ENCODE measurements around the gene ZCCHC2. TPM values are rescaled to one million over a fixed set of nuclear protein-coding genes. Genes with fewer than 3 reads are reported as not detected.

Gene ZCCHC2
- total and polyA plus RNA-seq, 10 donors, result 4.7 to 55.7 (median 30.1) TPM

DNA sequence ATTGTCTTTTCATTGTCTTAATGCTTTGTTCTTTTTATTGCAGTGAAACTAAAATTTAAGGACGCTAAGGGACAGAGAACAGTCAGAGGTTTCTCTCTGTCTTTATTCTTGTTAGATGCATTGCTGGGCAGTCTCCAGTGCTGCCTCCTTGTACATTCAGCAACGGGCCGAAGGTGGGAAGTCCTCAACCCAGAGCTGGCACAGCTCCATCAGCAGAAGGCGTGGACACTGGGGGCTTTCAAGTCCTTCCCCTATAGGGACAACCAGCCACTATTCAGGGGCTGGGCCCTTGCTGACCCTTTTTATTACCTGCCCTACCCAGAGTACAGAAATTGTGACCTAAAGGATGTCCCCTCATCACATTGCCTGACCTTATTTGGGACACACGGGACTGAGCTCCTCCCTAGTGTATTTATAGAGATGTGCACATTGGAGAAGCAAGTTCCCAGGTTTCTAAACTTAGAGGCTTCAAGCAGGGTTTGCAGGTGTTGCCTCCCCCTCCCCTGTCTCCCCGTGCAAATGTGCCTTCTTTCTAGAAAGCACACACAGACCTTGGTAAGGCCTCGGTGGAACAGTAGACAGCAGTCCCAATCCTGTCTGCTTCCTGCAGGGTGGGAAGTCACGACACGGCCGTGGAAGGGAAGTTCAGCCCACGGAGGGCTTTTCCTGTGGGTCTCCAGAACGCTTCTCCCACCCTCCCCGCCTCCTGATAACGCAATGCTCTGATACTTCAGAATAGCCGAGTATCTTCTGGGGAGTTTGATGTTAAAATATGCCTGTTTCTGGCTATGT lies 68.2 kb downstream of the ZCCHC2 start:
- 34 to 41% (median 38%) methylated on average over 15 of the region's 15 CpGs for WGBS, 5 donors
- no peak for DNase-seq
- Histone ChIP-seq H3K4me1 (peaks cover 0 to 17% (median 7%) of the 10 kb centered on the region in 6 donors), H3K27me3 (replicated peaks in 1 of 7) (peaks cover 0 to 19% (median 6%) of the 10 kb centered on the region in 7 donors), H3K27ac (no peak overlapping the region), H3K36me3 (peaks cover 0 to 6% (median 0%) of the 10 kb centered on the region in 6 donors), H3K4me3 (no peak overlapping the region), H3K9me3 (peaks cover 0 to 11% (median 6%) of the 10 kb centered on the region in 8 donors)
- intact Hi-C loops (cut with DNase I; ENCODE audit: low total_unique reads), result no loop called here
- peak in 1 of 3 donors; percentile 10 for TF ChIP-seq POLR2AphosphoS5 (IDR thresholded peaks at IDR 0.05)
- TF ChIP-seq, protein P1, sequence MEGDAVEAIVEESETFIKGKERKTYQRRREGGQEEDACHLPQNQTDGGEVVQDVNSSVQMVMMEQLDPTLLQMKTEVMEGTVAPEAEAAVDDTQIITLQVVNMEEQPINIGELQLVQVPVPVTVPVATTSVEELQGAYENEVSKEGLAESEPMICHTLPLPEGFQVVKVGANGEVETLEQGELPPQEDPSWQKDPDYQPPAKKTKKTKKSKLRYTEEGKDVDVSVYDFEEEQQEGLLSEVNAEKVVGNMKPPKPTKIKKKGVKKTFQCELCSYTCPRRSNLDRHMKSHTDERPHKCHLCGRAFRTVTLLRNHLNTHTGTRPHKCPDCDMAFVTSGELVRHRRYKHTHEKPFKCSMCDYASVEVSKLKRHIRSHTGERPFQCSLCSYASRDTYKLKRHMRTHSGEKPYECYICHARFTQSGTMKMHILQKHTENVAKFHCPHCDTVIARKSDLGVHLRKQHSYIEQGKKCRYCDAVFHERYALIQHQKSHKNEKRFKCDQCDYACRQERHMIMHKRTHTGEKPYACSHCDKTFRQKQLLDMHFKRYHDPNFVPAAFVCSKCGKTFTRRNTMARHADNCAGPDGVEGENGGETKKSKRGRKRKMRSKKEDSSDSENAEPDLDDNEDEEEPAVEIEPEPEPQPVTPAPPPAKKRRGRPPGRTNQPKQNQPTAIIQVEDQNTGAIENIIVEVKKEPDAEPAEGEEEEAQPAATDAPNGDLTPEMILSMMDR (IDR thresholded peaks at IDR 0.05 in 8 of 11, conservative IDR thresholded peaks at IDR 0.05 in 3 of 11), result no peak

DNA sequence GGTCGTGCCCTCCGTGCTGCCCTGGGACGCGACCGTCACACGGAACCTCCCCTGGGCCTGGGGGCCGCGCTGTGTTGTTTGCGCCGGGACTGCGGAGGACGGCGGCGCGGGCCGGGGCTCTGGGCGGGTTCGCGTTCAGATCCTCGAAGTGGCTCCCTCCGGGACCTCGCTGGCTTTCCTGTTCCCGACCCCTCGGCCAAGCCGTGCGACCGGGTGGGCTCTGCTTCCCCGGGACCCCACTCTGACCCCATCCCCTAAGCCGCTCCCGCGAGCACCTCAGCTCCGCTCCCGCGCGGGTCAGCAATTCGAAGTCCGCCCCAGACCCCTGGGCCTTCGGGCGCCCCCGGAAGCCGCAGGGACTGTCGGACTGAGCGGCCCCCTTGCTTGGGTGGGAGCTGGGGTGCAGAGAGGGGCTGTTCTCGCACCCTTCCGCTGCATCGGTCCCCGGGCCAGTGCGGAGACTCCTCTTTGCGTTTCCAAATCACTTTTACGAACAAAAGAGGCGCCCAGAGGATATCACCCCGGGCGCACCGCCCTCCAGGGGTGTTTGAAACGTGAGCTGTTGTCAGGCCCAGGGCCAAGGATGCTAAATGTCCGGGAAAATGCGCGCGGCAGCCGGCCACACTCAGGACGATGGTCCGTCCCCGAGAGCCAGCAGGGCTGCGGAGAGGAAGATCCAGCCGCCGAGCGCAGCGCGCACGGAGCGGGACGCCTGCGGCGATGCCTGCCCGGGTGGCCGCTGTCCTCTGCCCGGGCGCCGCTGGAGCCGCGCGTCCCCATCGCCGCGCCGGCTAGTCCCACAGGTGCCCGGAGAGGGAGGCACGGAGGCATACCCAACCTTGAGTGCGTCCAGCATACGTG lies 73.5 kb downstream of the ZCCHC2 start:
- Histone ChIP-seq H3K4me1 (peaks cover 0 to 21% (median 17%) of the 10 kb centered on the region in 6 donors), H3K27me3 (replicated peaks in 1 of 7) (peaks cover 9 to 61% (median 33%) of the 10 kb centered on the region in 7 donors), H3K4me3 (peak overlapping the region in 7 of 8 donors; percentile 1 to 49 (median 22)), H3K27ac (no peak overlapping the region), H3K9me3 (peaks cover 0 to 11% (median 6%) of the 10 kb centered on the region in 8 donors), H3K36me3 (no peaks in the 10 kb centered on the region)
- 1 to 5% (median 3%) methylated on average over 43 to 90 of the region's 90 CpGs for WGBS, 5 donors
- no peak for DNase-seq
- intact Hi-C loops (cut with DNase I; ENCODE audit: low total_unique reads), result no loop called here
- peak in 1 of 3 donors; percentile 20 for TF ChIP-seq POLR2AphosphoS5 (IDR thresholded peaks at IDR 0.05)
- TF ChIP-seq, protein P1 (IDR thresholded peaks at IDR 0.05 in 8 of 11, conservative IDR thresholded peaks at IDR 0.05 in 3 of 11), result no peak

DNA sequence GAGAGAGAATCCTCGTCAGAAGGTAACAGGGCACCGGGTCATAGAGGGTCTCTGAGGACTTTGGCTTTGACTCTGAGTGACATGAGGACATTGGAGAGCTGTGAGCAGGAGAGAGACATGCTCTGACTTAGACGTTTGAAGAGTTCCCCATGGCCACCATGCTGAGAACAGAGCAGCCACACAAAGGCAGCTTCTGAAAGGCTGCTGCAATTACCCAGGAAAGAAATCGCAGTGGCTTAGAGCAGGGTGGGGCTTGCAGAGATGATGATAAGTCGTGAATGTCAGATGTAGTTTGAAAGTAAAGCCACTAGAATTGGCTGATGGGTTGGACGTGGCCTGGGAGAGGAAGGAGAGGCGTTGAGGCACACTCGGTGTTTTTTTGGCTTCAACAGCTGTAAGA lies 79.0 kb downstream of the ZCCHC2 start:
- 82 to 92% (median 83%) methylated on average over 8 of the region's 8 CpGs for WGBS, 5 donors
- Histone ChIP-seq H3K4me1 (peaks cover 0 to 8% (median 6%) of the 10 kb centered on the region in 6 donors), H3K9me3 (no peaks in the 10 kb centered on the region), H3K27ac (no peak overlapping the region), H3K4me3 (no peak overlapping the region), H3K27me3 (replicated peaks in 1 of 7) (peaks cover 3 to 49% (median 20%) of the 10 kb centered on the region in 7 donors), H3K36me3 (no peaks in the 10 kb centered on the region)
- intact Hi-C loops (cut with DNase I; ENCODE audit: low total_unique reads), result no loop called here
- TF ChIP-seq, protein P1 (IDR thresholded peaks at IDR 0.05 in 8 of 11, conservative IDR thresholded peaks at IDR 0.05 in 3 of 11), result no peak
- TF ChIP-seq POLR2AphosphoS5 (IDR thresholded peaks at IDR 0.05) (no peak), POLR2A (IDR thresholded peaks at IDR 0.05) (no peak)
- no peak for DNase-seq
